HK-2 (cell line): ENCODE results near the gene CAMK4.
"Not testable (repeated sequence)": the region's sequence is repeated elsewhere in the genome, so short reads cannot be mapped to it uniquely, and the experiment has no call there.

Source experiments
- DNase-seq: peaks from one replicate; pipeline ENCODE4 v3.0.0-alpha.2; 2018; ENCODE audit not compliant: unreplicated experiment

Gene CAMK4

DNA sequence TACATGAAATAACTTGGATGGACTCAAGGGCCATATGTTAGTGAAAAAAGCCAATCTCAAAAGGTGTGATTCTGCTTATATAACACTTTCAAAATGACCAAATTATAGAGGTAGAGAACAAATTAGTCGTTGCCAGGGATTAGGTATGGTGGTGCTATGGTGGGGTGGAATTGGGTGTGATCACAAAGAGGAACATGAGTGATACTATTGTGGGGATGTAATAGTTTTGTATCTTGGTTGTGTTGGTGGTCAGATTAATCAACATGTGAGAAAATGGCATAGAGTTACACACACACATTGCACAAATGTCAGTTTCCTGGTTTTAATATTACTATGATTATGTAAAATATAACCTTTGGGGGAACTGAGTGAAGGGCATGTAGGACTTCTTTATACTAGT is 31.9 kb downstream of the CAMK4 start:
- DNase-seq: no peak

DNA sequence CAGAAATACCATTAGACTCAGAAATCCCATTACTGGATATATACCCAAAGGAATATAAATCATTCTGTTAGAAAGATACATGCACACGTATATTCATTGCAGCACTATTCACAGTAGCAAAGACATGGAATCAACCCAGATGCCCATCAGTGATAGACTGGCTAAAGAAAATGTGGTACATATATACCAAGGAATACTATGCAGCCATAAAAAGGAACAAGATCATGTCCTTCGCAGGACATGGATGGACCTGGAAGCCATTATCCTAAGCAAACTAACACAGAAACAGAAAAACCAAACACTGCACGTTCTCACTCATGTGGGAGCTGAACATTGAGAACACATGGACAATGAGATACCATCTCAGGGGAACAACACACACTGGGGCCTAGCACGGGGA is 33.4 kb downstream of the CAMK4 start:
- not testable (repeated sequence) for DNase-seq

DNA sequence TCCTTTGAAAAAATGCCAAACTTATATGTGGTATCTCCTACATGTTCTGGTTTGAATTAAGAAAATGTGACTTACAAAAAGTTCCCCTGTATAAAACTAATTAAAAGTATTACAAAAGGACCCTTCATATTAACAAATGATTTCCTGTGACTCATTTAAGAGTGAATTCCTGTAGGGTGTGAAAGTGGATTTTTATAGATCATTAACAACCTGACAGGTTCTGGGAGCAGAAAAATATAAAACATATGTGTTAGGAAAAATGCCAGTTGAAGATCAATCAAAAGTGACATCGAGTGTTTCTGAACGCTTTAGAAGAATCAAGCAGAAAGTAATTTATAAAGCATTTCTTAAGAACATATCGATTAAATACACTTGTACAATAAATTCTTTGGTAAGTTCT is 35.5 kb downstream of the CAMK4 start:
- DNase-seq: no peak

DNA sequence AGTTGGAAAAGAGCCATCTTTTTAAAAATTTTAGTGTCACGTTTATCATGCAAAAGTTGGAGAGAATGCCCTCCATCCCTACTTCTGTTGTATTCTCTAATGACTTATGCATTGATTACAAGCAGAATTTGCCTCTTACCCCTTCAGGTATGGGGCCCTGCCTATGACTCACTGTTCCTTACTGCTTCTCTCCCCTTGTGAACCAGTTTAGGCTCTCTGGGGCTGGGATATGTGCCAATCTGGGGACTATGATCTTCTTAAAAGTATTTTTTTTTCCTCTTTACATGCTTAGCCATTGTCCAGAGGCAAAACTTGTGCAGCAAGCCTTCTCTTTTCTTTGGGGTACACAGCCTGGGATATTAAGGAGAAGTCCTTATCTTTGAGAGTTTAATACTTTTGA is 37.4 kb downstream of the CAMK4 start:
- DNase-seq: no peak

DNA sequence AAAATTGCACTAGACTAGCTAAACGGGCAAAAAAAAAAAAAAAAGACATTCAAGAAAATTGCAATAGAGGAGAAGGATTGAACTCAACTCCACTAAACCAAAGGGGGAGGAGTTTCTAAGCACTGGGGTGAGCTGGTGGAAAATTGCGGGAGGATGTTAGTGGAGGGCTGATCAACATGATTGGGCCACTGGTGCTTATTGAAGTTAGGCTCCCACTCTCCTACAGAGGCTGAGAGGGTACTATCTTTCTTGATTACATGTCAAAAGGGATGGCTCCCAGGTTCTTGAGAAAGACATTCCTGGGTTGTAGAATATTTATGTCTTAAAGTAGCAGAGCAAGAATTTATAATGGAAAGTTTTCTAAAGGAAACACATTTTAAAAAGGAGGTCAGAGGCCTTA is 38.0 kb downstream of the CAMK4 start:
- DNase-seq: no peak

DNA sequence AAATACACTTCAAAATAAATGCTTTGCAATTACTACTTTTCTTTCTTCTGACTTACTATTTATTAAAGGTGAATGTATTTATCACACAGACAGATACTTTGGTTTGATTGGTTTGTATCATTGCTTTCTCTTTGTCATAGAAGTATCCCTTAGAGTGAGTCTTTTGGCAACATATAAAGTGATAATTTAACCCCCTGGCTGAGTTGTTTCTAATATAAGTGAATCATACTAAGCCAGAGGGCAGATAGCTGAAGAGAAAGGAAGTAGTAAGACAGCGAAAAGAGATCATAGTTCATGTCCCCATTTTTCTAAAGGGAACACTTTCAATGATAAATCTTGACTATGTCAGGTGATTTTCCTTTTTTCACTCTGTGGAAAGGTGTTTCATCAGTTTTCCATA is 38.6 kb downstream of the CAMK4 start:
- DNase-seq: no peak

DNA sequence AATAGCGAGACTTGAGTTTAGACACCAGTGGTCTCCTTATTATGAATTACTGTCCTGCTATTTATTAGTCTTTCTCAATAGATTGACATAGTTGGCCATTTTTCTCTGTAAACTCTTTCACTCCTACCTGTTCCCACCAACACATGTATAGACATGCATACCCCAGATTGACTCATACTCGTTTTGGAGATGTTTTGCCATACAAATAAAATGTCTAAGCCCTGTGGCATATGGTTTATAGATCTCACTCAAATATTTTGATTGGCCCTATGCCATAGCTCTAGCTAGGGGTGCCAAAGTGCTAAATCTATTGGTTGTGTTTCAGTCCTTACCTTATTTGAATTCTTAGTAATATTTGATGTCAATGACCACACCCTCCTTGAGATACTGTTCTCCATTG is 42.3 kb downstream of the CAMK4 start:
- no peak for DNase-seq

DNA sequence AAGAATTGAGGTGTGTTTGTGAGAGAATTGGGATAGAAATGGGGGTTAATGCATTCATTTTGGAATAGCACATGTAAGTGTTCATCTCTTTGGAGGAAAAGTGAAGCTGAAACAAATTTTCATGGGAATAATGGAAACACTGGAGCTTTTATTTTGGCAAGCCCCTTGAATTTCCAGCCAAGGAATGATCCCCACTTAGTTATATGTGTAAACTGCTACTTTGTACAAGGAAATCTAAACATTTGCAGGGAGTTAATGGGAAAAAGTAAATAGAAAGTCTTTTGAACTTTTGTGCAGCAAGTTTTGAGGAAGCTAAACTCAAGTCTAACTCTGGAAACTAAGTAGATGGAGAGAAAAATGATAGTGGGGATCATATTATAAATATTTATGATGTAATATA is 44.1 kb downstream of the CAMK4 start:
- DNase-seq: no peak

DNA sequence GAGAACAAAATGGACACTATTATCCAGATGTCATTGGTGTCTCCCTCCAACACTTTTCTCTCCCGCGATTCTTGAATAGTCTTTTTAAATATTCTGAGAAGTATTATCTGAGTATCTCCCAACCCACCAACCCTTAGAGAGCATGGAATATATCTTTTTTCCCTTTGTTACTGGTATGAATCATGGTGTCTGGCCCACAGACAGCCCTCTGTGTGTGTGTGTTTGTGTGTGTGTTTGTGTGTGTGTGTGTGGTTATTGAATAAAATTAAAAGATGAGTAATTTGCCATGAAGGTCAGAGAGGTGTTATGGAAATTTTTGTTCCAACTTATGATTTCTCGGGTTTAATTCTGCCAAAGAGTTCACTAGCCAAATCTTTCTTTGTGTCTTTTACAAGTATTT is 47.7 kb downstream of the CAMK4 start:
- DNase-seq: no peak

DNA sequence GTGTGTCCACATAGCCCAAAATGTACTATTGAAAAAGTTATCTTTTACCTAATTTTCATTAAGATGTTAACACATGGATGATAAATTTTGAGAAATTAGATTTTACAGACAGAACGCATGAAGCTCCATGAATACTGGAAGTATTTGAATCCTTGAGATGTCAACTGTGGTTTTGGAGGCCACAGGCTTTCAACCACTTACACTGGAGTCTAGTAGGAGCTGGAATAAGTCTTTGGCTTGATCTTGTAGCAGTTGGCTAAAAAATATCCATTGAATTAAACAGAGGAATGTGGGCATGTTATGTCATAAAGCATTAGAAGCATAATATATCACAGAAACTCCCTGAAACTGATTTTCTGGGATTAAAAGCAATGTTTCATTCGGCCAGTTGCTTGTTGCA is 52.9 kb downstream of the CAMK4 start:
- no peak for DNase-seq

DNA sequence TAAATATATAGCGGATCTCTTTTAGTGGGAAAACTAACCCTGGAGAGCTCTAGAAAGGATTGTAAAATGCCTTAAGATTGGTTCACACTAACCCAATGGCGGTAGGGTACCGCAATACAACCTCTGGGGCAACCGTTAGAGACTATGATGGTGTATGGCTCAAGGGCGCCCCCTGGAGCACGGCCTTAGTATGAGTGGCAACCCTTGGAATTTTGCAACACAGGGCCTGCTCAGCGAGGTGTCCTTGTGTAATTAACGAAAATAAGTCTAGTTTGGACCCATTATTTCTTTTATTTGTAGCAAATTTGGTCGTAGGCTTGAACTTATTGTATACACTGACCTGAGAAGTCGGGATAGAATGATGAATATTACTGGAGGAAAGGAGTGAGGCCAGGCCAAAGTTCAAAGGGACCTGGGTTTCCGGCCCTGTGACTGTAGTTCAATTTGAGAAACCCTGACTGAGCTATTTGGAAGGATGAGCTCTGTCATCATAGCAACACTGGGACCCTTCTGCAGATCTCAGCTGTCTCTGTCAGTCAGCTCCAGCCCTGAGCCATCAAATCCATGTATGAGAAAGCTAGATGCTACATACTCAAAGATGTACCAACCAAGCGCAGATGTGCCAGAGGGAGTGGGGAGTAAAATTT is 54.8 kb downstream of the CAMK4 start:
- DNase-seq: peak; percentile 41

DNA sequence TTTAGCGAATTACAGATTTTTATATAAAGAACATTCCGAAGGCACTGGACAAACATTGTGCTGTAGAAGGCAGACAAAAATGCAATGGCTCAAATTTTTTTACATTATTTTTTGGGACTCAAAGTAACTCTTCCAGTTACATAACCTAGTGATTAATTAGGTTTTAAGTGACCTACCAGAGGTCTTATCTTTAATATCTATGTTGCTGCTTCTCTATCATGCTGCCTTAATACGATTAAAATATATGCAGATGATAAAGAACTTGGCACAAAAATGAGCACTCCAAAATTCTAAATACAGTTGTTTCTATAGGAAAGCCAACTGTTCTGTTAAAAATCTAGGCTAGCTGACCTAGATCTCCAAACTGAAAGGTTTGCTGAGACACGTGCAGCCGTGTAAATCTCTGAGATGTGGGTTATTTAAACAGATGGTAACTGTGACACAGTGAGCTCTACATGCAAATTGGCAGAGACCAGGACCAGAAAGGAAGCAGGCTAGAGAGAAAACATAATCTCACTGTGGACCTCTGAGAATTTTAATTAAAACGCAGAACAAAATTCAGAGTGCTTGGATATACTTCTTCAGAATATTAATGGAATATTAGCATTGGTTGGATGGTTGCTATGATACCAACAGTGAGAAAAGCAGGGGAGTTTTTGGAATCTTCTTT is 56.2 kb downstream of the CAMK4 start:
- DNase-seq: no peak

DNA sequence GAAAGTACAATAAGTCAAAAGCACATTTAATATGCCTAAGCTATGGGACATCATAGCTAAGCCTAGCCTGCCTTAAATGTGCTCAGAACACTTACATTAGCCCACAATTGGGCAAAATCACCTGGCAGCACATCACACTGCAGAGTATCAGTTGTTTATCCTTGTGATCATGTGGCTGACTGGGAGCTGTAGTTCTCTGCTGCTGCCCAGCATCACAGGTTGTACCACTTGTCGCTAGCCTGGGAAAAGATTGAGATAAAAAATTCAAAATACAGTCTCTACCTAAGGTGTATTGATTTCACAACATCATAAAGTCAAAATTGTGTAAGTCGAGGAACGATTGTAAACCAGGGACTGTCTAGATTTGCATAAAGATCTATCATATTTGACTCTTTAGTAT is 58.6 kb downstream of the CAMK4 start:
- DNase-seq: no peak

DNA sequence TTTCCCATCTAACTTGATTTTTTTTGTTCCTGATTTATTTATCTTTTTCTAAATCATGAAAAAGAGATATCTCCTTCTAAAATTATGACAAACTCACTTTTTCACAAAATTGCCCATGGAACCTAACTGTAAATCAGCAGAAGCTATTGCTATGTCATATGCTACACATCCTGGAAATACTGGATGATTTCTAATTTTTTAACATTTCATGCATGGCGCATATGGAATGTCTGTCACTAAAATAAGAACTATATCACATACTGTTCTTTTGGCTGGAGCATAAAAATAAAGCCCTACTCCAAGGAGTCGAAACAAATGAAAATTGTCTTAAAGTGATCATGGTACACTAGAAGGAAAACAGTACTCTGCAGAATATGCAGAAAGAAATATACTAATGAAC is 60.6 kb downstream of the CAMK4 start:
- DNase-seq: no peak

DNA sequence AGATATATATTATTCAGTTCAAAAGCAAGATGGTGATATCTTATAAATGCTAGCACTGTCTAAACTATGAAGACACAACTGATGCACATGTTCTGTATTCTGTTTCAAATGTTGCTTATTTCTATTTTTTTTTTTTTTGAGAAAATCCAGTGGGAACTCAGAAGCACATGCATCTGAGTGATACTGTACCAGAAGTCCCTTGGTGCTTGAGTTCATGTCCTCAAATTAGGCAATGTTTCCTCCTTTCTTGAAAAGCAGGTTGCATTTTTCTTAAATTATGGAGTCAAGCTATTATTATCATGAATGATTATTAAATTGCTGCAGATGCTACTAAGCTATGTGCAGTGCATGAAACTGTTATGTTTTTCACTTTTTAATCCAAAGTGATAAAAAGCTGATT is 70.4 kb downstream of the CAMK4 start:
- no peak for DNase-seq

DNA sequence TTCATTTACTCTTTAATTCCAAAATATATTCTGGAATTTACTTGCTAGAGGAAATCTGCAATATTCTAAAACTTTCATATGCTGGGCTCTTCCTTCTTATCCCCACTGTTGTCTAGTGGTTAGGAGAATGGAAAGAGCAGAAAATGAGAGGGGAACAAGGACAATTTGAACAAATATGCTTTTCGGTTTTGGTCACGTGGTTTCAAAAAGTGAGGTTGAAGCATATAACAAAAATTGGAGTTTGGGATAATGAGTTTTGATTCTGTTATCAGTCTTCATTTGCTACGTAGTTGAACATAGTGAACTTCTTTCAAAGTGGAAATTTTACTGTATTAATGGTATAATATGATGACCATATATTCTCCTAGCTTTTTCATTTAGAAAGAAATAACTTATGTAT is 71.5 kb downstream of the CAMK4 start:
- DNase-seq: no peak

DNA sequence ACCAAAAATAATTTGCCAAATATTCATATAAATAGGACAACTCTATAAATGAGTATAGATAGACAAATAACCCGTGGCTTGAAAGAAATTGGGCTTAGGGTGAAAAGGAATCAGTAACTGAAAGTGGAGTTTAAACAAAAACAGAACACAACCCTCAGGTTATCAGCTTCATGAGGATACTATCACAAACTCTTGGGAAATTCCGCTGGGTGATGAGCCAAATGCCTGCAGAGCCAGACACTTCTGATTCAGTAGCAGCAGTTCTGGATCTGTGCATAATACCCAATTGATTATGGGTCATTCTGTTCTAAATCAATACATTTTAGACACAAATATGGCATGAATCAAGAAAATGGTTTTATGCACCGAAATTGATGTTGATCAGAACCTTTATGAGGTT is 72.4 kb downstream of the CAMK4 start:
- DNase-seq: no peak

DNA sequence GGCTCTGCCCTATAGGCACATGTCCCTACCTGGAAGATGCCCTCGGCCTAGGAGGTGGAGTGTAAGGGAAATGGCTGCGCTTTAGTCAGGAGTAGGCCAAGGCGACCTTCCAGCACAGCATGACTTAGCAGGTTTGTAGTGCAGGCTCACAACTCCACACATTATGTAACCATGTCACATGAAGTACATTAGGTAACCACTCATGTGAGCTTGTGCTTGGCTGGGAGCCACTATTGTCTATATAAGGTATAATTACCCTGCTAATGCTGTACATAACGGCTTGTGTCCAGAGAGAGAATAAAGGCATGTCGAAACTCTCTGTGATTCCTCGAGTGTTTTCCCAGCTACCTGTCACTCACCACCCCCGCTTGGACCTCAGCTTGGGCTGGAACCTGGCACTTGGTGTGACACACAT is 74.9 kb downstream of the CAMK4 start:
- no peak for DNase-seq

DNA sequence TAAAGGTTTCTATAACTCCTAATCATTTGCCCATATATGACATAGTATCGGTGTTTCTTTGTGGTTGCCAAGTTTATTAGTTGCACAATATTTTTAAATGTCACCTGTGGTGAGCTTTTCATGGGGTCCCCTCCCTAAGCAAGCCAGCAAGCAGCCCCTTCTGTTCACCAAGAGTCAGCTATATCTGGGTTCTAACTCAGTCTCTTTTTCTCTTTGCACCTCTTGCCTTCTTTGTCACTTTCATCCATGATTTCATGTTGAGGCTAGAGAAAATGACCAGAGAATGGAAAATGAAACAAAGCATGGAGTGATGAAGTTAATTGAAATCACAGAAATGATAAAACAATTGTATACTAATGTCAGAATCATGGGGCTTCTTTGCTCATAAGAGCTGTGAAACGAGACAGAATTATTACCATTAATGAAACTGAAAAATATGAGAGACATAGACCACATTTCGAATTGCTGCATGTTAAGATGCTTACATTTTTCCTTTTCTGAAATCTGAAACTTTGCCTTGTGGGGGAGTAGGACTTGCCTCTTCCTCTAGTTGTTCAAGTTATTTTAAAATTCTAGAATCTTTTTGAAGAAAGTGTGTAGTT is 75.7 kb downstream of the CAMK4 start:
- no peak for DNase-seq

DNA sequence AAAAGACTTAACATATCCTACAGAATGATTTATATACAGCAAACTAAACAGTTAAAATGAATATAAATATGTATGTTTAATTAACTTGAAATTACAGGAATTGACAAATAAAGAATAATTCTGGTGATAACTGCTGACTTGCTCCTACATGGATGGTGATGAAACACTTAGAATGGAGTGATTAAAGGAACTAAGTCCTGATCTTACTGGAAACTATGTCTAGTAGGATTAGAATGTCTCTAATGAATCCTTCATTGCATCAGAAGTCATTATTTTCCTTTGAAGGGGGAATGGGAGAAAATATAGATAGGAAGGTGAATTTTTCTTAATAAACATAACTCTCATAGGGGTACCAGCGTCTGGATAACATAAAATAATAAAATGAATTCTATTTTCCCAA is 77.1 kb downstream of the CAMK4 start:
- DNase-seq: no peak

DNA sequence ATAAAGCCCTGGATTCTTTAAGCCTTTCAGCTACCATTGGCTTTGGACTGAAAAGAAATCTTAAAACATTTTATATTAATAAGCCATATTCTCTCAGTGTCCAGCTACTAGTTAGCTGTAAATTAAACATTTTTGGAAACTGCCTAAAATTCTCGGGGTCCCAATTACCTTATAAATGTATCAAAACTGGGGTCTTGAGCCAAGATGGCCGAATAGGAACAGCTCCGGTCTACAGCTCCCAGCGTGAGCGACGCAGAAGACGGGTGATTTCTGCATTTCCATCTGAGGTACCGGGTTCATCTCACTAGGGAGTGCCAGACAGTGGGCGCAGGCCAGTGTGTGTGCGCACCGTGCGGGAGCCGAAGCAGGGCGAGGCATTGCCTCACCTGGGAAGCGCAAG is 77.9 kb downstream of the CAMK4 start:
- DNase-seq: not testable (repeated sequence)

DNA sequence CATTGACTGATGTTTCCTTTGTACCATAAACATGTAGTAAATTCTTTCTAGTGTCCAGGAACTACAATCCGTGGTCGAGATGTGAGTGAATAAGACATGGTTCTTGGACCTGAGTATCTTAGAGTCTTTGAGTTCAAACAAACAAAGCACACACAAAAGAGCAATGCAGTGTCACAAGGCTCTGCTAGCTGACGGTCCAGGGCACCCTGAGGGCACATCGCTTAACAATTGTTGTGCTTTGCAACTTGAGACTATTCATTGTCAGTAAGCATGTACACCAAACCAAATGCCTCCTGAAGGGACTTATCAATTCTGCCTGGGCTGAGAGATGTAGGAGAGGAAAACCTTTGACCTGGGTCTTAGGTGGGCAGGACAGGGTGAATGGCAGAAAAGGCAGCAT is 84.8 kb downstream of the CAMK4 start:
- DNase-seq: no peak

DNA sequence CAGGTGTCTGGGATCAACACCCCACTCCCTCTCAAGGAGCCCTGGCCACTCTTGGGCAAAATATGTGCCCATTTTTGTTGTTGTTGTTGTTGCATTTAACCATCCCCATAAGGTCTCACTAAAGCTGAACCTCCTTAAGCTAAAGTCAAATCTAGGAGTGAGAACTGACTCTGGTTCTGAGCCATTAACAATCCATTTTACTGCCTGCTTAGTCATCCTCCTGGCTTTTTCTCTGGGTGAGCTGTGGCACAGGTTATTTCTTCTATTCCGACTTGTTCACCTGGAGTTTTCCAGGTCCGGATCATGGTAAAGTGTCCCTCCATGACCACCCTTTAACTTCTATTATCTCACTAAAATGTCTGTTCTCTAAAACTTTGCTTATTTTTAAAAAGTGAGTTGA is 85.2 kb downstream of the CAMK4 start:
- no peak for DNase-seq
